ENCODE measurements around the gene RYR3.

Gene RYR3

DNA sequence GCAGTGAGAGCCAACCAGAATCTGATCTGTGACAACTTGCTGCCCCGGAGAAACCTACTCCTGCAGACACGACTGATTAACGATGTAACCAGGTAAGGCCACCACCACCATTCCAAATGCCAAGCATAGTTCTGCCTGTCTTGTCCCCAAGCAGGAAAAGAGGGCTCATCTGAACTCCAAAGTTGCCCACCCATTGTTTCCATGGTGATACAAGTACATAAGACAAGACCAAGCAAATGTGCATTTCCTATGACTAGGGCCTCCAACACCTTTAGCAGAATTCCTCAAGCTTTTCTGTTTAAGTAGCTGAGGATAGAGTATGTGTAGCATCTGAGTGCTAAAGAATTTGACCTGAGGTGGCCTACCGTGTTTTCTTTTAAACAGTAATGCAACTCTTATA is 290.7 kb downstream of the RYR3 start:
- no peak for TF ChIP-seq ZNF274 (IDR thresholded peaks at IDR 0.05; ENCODE audit: low read depth, low read length)

DNA sequence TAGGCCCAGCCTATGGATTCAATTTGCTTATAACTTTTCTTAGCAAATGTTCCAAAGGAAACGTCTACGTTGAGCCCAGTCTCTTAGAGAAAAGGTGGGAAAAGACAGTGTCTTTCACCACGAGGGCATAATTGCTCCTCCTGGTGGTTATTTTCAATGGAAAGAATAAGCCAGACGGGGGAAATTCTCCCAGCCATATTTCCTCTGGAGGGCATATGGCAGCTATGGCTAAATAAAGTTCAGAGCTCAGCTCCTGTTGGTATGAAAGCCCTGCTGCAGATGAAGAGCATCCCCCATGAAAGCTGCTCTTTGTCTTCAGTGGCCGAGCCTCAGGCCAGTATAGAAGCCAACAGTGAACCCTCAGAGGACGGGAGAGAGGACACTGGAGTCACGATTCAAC is 297.9 kb downstream of the RYR3 start:
- no peak overlapping the region for H3K4me3 ChIP-seq (ENCODE audit: low read length)
- TF ChIP-seq ZNF274 (IDR thresholded peaks at IDR 0.05; ENCODE audit: low read depth, low read length): no peak

More for the DNA sequence above, 290.7 kb downstream of the RYR3 start:
- no peak overlapping the region for H3K4me3 ChIP-seq (ENCODE audit: low read length)

DNA sequence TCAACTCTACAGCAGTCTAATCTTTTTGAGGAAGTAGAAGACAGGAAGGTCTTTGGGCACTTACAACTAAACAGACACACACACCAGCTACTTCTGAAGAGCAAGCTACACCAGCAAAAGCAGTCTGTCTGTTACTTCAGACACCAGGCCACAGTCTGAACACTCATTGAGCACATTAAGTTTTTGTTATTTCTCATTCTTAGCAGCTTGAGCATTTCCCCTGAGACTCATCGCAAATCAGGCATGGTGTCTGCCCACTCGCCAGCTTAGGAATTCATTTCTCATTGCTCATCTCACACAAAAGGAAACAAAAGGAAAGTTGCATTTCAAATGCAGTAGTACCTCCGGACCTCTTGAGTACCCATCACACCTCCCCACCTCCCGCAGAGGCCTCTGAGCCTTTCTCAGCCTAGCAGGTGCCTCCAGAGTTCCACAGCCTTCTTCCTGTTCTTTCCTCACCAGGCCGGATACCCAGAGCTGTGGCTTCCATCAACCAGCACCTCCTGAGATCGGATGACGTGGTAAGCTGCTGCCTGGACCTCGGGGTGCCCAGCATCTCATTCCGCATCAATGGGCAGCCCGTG is 302.0 kb downstream of the RYR3 start:
- no peak for TF ChIP-seq ZNF274 (IDR thresholded peaks at IDR 0.05; ENCODE audit: low read depth, low read length)
- H3K4me3 ChIP-seq (ENCODE audit: low read length): no peak overlapping the region

DNA sequence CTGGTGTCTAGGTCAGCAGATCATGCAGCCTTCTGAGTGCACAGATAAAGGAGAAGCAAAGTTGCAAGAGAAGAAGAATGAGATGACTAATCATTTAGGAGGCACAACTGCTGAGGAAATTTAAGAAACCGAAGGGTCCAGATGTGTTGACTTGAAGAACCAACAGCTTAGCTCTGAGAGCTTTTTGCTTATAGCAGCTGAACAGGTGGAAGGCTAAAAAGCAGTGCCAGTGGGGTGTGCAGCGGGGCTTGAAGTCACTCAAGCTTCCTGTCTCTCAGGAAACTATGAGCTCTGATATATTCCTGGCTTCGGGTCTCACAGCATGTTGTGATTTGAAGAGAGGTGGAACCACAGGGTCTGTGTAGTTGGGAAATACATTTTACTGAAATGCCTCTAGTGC is 305.7 kb downstream of the RYR3 start:
- no peak for TF ChIP-seq ZNF274 (IDR thresholded peaks at IDR 0.05; ENCODE audit: low read depth, low read length)
- no peak overlapping the region for H3K4me3 ChIP-seq (ENCODE audit: low read length)

DNA sequence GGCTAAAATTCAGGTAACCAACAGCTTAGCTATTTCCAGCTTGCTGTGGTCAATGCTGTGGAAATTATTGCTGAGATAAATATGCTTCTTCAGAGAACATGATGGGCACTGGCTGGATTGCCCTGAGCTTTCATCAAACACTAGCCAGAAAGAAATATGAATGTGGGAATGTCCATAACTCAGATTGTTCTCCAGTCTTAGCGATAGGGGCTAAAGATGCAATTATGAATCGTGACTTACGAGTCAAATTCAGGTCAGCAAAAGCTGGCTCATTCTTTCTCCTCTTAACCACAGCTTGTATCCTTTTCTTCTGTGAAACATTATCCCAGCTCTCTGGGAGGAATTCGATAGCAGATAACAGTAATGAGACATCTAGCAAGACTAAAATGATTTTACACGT is 307.6 kb downstream of the RYR3 start:
- H3K4me3 ChIP-seq (ENCODE audit: low read length): no peak overlapping the region
- TF ChIP-seq ZNF274 (IDR thresholded peaks at IDR 0.05; ENCODE audit: low read depth, low read length): no peak

DNA sequence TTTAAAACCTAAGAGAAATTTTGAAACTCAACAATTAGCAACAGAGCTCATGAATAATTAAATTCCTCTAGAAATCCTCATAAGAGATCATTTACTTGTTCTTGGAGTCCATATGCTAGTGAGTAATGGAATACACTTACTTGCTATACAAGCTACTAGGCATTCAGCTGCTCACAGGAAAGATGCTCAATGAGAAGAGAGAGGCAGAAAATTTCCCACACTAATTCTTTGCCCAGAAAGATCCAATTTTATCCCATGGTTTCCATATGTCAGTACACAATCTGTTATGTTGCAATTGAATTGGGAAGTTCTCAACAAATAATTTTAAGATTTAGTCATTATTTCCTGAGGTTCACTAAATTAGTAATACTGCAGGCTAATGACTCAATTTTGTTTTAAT is 310.4 kb downstream of the RYR3 start:
- no peak for TF ChIP-seq ZNF274 (IDR thresholded peaks at IDR 0.05; ENCODE audit: low read depth, low read length)

DNA sequence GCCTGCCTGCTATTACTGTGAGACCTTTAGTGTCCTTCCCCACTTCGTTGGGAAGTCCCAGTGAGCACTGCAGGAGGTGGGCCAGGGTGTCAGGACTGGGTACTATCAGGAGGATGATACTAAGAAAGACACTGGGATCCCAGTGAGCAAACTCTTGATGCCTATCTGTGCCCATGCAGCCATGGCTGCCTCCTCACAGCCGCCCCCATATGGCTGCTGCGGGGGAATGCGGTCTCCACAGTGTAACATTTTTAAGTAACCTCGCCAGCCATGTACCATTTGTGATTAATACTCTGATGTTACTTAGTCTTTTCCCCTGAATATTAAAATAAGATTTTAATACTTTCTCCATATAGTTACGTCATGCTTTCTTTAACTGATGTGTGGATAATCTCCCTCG is 312.2 kb downstream of the RYR3 start:
- TF ChIP-seq ZNF274 (IDR thresholded peaks at IDR 0.05; ENCODE audit: low read depth, low read length): no peak
- no peak overlapping the region for H3K4me3 ChIP-seq (ENCODE audit: low read length)

More for the DNA sequence above, 310.4 kb downstream of the RYR3 start:
- no peak overlapping the region for H3K4me3 ChIP-seq (ENCODE audit: low read length)

DNA sequence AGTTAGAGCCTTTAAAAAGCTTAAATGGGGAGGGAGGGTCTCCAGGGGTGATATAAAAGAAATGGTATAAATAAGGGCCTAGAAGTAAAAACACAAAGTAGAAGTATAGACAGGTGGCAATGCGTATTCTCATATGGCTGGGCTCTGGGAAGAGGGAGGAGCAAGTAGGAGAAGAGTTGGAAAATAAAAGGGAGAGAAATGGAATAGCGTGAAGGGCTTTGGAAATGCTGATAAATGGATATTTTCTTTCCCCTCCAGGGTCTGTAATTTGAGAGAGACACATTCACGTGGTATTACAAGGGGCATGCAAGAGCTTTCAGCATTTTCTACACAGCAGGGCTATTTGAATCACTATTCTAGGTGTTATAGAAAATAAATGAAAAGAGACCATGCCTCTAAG is 313.7 kb downstream of the RYR3 start:
- no peak overlapping the region for H3K4me3 ChIP-seq (ENCODE audit: low read length)
- TF ChIP-seq ZNF274 (IDR thresholded peaks at IDR 0.05; ENCODE audit: low read depth, low read length): no peak

DNA sequence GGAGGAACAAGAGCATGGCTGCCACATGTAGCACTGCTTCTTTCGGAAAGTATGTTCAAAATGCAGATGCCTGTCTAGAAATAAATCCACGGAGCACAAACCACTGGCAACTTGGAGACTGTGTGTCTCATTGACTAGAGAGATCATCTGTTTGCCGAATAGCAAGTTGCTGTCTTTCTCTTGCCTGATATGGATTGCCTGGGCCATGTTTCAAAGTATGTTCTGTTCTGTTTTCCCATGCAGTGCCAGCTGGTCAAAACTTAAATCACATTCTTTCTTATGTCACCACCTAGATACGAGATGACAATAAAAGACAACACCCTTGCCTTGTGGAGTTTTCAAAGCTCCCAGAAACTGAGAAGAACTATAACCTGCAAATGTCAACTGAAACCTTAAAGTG is 318.9 kb downstream of the RYR3 start:
- no peak overlapping the region for H3K4me3 ChIP-seq (ENCODE audit: low read length)
- TF ChIP-seq ZNF274 (IDR thresholded peaks at IDR 0.05; ENCODE audit: low read depth, low read length): no peak

DNA sequence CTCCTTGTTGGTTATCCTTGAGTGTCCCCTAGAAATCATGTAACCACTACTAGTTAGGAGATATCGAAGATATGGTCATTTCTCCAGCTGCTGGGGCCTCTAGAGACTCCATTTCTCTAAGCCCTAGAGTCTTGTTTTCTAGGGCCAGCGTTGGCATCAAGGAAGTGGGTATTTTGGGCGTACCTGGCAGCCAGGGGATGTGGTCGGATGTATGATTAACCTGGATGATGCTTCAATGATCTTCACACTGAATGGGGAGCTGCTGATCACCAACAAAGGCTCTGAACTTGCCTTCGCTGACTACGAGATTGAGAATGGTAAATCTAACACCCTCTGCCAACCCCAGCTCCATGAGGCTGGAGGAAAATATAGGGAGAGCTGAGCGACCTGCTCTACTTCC is 325.5 kb downstream of the RYR3 start:
- TF ChIP-seq ZNF274 (IDR thresholded peaks at IDR 0.05; ENCODE audit: low read depth, low read length): no peak
- H3K4me3 ChIP-seq (ENCODE audit: low read length): no peak overlapping the region

DNA sequence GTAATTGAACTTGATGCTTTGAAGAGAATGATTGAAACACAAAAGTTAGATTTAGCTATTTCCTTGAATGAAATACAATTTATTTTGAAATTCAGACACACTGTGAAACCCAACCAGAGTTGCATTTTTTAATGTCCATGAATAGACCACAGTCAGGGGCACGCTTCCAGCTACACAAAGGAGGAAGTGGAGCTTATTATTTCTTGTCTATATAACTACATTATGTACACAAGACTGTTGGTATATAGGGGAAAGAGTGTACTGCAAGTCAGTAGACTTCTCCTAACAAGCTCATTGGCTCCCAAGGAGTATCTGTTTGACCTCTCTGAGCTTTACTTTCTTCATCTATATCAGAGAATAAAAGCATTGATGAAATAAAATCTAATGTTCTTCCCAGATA is 326.2 kb downstream of the RYR3 start:
- no peak for TF ChIP-seq ZNF274 (IDR thresholded peaks at IDR 0.05; ENCODE audit: low read depth, low read length)
- no peak overlapping the region for H3K4me3 ChIP-seq (ENCODE audit: low read length)

DNA sequence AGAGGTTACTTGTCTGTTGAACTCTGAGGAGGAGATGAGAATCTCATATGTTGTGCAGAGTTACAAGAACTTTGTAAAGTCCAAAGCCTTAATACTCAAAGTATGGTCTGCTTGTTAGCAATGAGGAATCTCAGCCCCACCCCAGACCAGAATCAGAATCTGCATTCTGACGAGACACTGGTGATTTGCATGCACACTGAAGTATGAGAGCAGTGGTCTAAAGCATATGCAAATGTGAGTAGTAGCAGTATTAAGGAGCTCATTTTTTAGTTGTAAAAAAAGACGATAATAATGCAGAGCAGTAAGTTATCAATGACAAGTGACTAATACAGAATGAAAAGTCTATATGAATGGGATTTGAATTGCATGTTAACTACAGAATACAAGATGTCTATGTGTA is 327.7 kb downstream of the RYR3 start:
- no peak overlapping the region for H3K4me3 ChIP-seq (ENCODE audit: low read length)
- TF ChIP-seq ZNF274 (IDR thresholded peaks at IDR 0.05; ENCODE audit: low read depth, low read length): no peak

DNA sequence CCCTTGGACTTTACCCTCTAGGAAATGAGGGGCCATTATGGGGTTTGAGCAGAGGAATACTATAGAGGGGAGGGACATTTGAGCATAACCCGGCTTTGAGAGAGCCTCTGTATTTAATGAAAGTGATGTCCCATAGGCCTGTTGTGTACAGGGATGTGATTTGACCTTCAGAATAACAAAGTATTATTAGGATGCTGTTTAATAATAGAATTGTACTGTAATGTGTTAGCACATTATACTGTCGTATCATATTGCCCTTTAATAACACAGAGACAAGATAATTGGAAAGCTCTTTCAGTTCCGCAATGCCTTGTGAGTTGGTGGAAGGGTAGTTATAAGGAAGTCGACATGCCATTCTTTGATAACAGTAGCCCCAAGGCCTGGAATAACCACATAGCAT is 328.3 kb downstream of the RYR3 start:
- TF ChIP-seq ZNF274 (IDR thresholded peaks at IDR 0.05; ENCODE audit: low read depth, low read length): no peak
- no peak overlapping the region for H3K4me3 ChIP-seq (ENCODE audit: low read length)

DNA sequence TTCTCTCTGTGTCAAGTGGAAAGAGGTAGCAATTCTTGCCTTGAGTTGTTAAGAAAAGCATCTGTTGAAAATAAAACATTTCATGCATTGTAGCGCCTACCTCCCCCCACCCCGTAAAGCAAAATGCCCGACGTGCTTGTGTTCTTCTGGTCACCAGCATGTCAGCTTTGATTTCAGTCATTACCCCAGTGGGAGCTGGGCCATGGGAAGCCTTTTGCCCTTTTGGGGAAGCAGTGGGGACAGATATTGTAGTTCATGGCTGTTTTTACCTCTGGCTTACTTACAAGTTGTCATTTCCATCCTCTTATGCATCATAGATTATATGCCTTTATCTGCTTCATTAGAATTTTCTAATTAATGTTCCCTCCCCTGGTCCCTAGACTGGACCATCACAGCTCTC is 328.7 kb downstream of the RYR3 start:
- H3K4me3 ChIP-seq (ENCODE audit: low read length): no peak overlapping the region
- TF ChIP-seq ZNF274 (IDR thresholded peaks at IDR 0.05; ENCODE audit: low read depth, low read length): no peak

DNA sequence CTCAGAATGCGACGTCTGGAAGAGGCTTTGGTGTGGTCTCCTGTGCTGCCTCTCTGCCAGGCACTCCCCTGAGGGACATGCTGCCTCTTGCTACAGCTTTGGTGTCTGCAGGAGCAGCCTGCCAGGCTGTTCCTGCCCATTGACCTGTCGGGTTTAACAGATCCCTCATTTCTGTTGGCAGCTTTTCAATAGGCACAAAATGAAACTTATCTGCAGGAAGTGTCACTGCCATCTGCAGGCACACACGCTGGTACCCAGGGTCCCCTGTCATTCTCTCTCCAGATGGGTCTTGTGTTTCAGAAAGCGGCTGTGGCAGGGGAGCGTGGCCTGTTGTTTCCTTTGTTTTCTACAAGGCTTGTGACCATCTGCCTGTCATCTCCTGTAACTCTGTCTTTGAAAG is 329.2 kb downstream of the RYR3 start:
- TF ChIP-seq ZNF274 (IDR thresholded peaks at IDR 0.05; ENCODE audit: low read depth, low read length): no peak
- H3K4me3 ChIP-seq (ENCODE audit: low read length): no peak overlapping the region

DNA sequence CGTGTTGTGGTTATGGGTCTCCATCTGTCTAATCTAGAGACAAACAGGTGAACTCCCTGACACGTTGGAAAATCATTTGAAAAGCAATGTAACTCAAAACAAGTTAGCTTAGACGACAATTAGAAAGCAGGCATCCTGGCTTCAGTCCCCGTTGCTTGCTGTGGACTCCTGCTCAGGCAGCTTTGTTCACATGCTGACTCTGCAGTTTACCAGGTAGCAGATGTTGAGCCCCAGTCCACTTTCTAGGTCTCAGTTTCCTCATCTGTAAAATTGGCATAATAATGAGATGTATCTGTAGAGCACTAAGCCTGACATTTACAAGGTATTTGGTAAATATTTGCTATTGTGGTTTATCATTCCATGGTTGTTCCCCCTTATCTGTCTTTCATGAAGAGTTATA is 330.3 kb downstream of the RYR3 start:
- H3K4me3 ChIP-seq (ENCODE audit: low read length): no peak overlapping the region
- TF ChIP-seq ZNF274 (IDR thresholded peaks at IDR 0.05; ENCODE audit: low read depth, low read length): no peak
